Lower leg skin (tissue), 4 donors: Measurements from ENCODE around the gene MEIOSIN. TPM values are rescaled to one million over a fixed set of nuclear protein-coding genes. Genes with fewer than 3 reads are reported as not detected.

Source experiments
- DNase-seq, 2 donors: peaks; one replicate each; pipeline ENCODE4 v3.0.0-alpha.2; 2019; ENCODE audit warnings: low spot score in 2 of 2
- H3K4me3 ChIP-seq: fragments of 200-600 bp; sonication (generic); 2 replicates; pipeline ENCODE4 v1.5.1; 2017; ENCODE audit warnings: mild to moderate bottlenecking, low read depth; ENCODE audit not compliant: poor library complexity, severe bottlenecking
- CTCF ChIP-seq, 3 donors: fragments of 450-650 bp; IDR thresholded peaks; one replicate each; pipeline ENCODE4 v1.5.1; 2016; ENCODE audit warnings: antibody characterized with exemption in 3 of 3, mild to moderate bottlenecking in 3 of 3, moderate library complexity in 2 of 3
- POLR2A ChIP-seq, 2 donors: fragments of 450-650 bp; IDR thresholded peaks; one replicate each; pipeline ENCODE4 v1.6.1; 2016 to 2017; ENCODE audit warnings: antibody characterized with exemption in 2 of 2, mild to moderate bottlenecking in 1 of 2, moderate library complexity in 1 of 2
- WGBS, 2 donors: methylation state at CpG; one replicate each; pipeline ENCODE4 v1.1.5; 2018; 5-methylcytosine and 5-hydroxymethylcytosine counted together
- intact Hi-C: fragments of 100-400 bp; cut with DNase I; formaldehyde crosslinking; loops from one replicate; pipeline ENCODE4 v1.15.0; 2023; ENCODE audit warnings: low total_unique reads
- total RNA-seq, 4 donors: library from RNA; depleted of rRNA; stranded (reverse); fragments of >200 nt; gene quantifications; one replicate each; pipeline ENCODE4 v1.1.0, GENCODE V29; 2016

MEIOSIN gene
- total RNA-seq, 4 donors from 2014 or later = not detected

GRCh38 chr19:45789035-45789786 lies 56.0 kb downstream of the MEIOSIN start:
- 87 to 90% methylated on average over 15 of the region's 15 CpGs for WGBS, 2 donors
- TF ChIP-seq POLR2A (IDR thresholded peaks at IDR 0.05) (no peak), CTCF (IDR thresholded peaks at IDR 0.05) (no peak)

GRCh38 chr19:45790942-45791341 lies 57.7 kb downstream of the MEIOSIN start:
- TF ChIP-seq CTCF (IDR thresholded peaks at IDR 0.05) (no peak), POLR2A (IDR thresholded peaks at IDR 0.05) (no peak)
- WGBS, 2 donors = 73% methylated on average over 8 of the region's 8 CpGs
- DNase-seq = no peak
- intact Hi-C loops = no loop called here
- no peak overlapping the region for H3K4me3 ChIP-seq

More at GRCh38 chr19:45789035-45789786, 56.0 kb downstream of the MEIOSIN start:
- H3K4me3 ChIP-seq = no peak overlapping the region
- no peak for DNase-seq
- intact Hi-C loops = no loop called here

GRCh38 chr19:45791744-45792469 lies 58.7 kb downstream of the MEIOSIN start:
- DNase-seq = no peak
- TF ChIP-seq CTCF (IDR thresholded peaks at IDR 0.05) = no peak
- no peak for TF ChIP-seq POLR2A (IDR thresholded peaks at IDR 0.05)
- H3K4me3 ChIP-seq = peak overlapping the region; percentile 56
- intact Hi-C loops = no loop called here
- WGBS, 2 donors = 6 to 9% methylated on average over 23 to 30 of the region's 31 CpGs

- H3K4me3 ChIP-seq = peak within 1 kb of the TSS; percentile 56
- intact Hi-C loops = no loop called here
- WGBS, 2 donors = 0 to 1% methylated on average over 19 to 42 of the region's 86 CpGs
- DNase-seq = peak; percentile 99 to 100
- TF ChIP-seq CTCF (IDR thresholded peaks at IDR 0.05) (no peak), POLR2A (IDR thresholded peaks at IDR 0.05) (no peak)
Observed at GRCh38 chr19:45792470-45793177, 59.4 kb downstream of the MEIOSIN start, which contains the start of gene DMWD. Gene DMWD (minus strand): TSS chr19:45792845. CDS start chr19:45792756, 89 bp downstream.

GRCh38 chr19:45793178-45793564 lies 59.9 kb downstream of the MEIOSIN start:
- intact Hi-C loops = no loop called here
- no peak for DNase-seq
- TF ChIP-seq POLR2A (IDR thresholded peaks at IDR 0.05) = no peak
- TF ChIP-seq CTCF (IDR thresholded peaks at IDR 0.05) = no peak
- no peak overlapping the region for H3K4me3 ChIP-seq
- WGBS, 2 donors = 35 to 47% methylated on average over 3 of the region's 3 CpGs
